Fibroblast of skin of right biceps (primary cell): ENCODE results near the gene ATP8A1.

Experiments
- DNase-seq: peaks from one replicate; pipeline ENCODE4 v3.0.0-alpha.2; 2013

Gene ATP8A1

DNA sequence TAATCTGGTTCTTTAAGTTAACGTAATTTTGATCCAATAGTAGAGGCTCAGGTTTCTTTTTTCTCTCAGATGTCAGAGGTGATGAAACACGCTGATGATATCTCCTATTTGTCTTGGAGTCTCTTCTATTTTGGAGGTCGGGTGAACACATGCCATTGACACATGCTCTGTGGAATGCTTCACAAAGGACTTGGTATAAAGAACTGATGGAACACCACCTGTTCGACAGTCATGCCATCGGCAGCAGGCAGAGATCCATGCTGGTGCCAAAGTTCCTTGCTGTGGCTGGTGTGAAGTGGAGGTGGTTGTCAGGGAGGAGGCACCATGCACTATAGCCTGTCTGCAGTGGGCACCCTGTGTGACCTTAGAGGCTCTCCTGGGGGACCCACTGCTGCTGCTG is 94.9 kb downstream of the ATP8A1 start:
- DNase-seq = no peak

GRCh38 chr4:42561031-42561430 is 95.9 kb downstream of the ATP8A1 start:
- no peak for DNase-seq

GRCh38 chr4:42560467-42560861 is 96.4 kb downstream of the ATP8A1 start:
- no peak for DNase-seq

- no peak for DNase-seq
Measured at GRCh38 chr4:42558156-42558555, 98.7 kb downstream of the ATP8A1 start.

- DNase-seq = peak; percentile 30
Measured at GRCh38 chr4:42555828-42556227, 101.1 kb downstream of the ATP8A1 start.

GRCh38 chr4:42554072-42554471 is 102.8 kb downstream of the ATP8A1 start:
- DNase-seq = no peak

GRCh38 chr4:42549896-42550295 is 107.0 kb downstream of the ATP8A1 start:
- no peak for DNase-seq

DNA sequence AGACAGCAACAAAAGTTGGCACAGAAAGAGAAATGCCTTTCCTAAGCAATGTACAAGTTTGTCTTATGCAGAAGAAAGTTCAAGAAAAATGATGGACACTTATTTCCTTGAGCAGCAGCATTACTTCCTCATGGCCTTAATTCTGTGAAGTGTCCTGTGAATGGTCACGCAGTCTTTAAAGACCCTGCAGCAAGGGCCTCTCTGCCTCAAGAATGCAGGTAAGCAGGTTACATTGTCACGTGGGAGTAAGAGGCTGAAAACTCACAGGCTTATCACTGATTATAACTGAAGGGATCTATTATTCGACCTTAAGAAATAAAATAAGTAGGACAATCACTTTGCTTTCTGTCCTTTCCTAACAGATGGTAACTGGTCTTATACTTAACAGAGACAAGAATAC is 109.1 kb downstream of the ATP8A1 start:
- DNase-seq = no peak

- peak; percentile 62 for DNase-seq
Measured at GRCh38 chr4:42543762-42544161, 113.1 kb downstream of the ATP8A1 start.

DNA sequence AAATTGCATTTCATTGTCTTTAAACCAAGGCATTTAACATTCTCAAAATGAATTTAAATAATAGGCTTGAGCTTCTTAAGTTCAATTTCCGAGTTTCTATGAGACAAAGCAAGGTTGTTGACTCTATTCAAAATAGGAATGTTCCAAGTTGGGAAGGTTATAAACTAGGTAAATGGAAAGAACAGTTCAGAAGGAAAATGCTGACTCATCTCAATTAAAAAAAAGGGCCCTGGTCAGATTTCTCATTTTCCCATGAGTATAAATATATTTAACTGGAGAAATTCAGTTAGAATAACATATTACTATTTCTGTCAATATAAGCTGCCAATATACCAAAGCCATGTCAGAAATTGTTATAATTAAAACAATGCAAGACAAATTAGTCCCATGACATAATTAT is 113.8 kb downstream of the ATP8A1 start:
- no peak for DNase-seq

DNA sequence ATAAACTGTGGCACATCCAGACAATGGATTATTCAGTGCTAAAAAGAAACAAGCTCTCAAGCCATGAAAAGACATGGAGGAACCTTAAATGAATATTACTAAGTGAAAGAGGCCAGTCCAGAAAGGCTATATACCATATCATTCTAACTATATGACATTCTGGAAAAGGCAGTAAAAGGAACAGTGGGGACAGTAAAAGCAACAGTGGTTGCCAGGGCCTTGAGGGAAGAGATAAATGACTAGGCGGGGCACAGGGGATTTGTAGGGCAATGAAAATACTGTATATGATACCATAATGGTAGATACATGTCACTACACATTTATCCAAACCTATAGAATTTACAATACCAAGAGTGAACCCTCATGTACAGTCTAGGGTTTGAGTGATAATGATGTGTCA is 115.3 kb downstream of the ATP8A1 start:
- DNase-seq = no peak

DNA sequence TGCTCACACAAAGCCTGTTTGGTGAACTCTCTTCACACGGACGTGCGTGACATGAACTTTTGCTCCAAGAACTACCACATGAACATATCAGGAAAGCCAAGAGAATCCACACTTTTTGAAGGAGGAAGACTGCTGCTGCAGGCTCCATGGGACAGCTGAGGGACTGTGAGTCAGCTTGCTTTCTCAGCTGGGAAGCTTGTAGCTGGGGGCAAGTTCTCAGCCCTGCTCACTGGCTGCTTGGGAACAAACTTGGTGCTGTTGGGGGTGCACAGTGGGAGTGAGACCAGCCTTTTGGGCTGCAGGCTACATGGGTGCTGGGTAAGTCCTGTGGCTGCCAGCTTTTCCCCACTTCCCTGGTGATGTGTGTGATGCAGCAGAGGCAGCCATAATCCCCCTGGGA is 123.9 kb downstream of the ATP8A1 start:
- no peak for DNase-seq

- no peak for DNase-seq
Measured at GRCh38 chr4:42531341-42532030, 125.4 kb downstream of the ATP8A1 start.

GRCh38 chr4:42523066-42523718 is 133.7 kb downstream of the ATP8A1 start:
- no peak for DNase-seq

DNA sequence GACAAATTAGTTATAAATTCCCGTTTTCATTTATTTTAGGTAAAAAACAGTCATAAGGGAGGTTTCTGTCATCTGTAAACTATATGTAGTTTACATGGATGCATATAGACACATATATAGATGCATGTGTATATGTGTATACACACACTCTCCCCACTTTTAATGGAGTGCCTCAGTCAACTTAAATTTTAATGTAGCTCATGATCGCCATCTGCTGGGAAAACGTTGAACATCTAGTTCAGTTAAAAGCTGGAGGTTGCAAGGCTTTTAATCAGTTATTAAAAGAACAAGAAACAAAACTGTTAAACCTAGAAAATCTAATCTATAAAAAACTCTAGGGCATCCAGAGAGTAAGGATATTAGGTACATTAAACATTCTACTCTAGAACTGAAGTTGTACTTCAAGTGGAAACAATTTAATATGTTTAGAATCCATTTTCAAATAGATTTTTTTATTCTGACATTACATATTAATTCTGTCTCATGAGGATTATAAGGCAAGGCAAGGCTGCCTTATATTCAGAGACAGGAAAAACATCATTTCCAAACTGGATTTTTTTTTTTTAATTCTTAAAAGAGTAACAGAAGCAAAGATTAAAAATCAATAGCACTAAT is 137.0 kb downstream of the ATP8A1 start:
- DNase-seq = peak; percentile 44

- peak; percentile 36 for DNase-seq
Measured at GRCh38 chr4:42515156-42515884, 141.6 kb downstream of the ATP8A1 start.

DNA sequence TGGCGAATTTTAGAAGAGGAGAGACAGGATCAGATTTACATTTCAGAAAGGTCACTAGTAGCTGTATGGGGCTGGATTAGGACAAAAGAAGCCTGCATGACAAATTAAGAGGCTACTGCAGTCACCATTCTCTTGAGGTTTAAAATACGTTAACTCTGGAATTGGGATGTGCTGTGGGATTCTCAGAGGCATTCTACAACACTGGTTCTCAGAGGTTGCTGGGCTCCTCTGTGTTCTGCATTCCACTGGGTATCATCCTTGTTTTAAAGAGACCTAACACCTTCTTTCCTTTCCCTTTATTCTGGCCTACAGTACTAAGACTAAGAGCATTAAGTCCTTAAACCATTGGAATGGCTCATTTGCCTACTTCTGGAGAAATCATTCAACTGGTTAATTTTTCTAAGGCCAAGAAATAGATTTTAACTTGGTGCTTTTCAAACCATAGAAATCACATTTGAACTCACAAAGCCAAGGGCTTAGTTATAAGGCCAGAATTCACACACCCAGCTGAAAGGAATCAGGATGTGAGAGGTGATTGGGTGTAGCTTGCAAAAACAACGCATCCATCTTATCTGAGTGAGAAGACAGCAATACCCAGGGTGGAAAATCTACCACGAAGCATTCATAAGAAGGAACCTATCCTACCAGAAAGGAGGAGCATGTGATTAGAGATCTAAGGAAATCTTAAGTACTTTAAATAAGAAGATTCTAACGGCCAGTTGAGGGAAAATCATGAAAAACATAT is 143.0 kb downstream of the ATP8A1 start:
- DNase-seq = no peak

- DNase-seq = no peak
Measured at GRCh38 chr4:42512226-42512625, 144.7 kb downstream of the ATP8A1 start.

DNA sequence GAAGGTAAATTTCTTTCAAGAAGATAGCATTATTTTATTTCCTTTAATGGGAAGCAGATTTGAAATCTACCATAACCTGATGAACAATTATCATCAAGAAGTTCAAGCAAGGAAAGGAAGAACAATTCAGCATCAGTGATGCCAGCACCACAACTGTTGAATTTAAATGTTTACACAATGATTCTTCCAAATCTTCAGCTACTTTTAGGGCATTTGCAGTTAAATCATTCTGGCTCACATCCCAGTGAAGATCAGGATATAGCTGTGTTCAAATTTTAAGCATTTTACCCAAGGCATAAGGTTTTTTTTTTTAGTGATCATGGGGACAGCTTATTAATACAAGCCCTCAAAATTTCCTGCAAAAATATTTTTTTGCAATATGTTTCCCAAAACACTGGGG is 146.7 kb downstream of the ATP8A1 start:
- DNase-seq = no peak

- DNase-seq = no peak
Measured at GRCh38 chr4:42501624-42502401, 155.1 kb downstream of the ATP8A1 start.

DNA sequence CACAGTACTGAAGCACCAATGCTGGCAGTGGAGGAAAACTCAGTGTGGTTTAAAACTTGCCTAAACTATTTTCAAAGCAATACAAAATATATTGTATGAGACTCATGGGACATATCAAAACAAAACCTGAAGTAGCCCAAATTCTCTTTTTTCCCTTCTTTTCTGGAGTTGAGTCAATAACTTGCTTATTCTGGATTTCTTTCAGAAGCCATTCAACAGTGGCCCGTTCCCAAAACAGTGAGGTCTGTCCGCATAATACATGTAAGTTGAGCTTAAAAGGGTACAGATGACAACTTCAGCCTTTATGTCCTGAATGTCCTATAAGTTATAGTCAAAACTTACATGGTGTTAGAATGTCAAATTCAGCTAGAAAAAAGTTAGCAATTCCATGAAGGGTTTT is 158.9 kb downstream of the ATP8A1 start:
- DNase-seq = no peak
